Left lung (tissue), 10 donors: ENCODE data around the gene GALNT1. TPM values are rescaled to one million over a fixed set of nuclear protein-coding genes. Genes with fewer than 3 reads are reported as not detected.

ENCODE experiments used
- ATAC-seq: fragments of 200-7000 bp; cut with Tn5 transposase; one replicate; pipeline ENCODE4 v1.9.1; 2020; ENCODE audit warnings: moderate library complexity
- DNase-seq, 4 donors: peaks; one replicate each; pipeline ENCODE4 v3.0.0-alpha.2; 2013 to 2020
- H3K27ac ChIP-seq, 2 donors: fragments of 200-600 bp; sonication (generic) in 1 of 2; one replicate each; pipeline versions ENCODE4 v1.5.0 to v1.8.0; 2020 to 2021
- H3K27me3 ChIP-seq, 2 donors: fragments of 200-600 bp; sonication (generic) in 1 of 2; one replicate each; pipeline versions ENCODE4 v1.5.0 to v1.8.0; 2020 to 2021
- H3K36me3 ChIP-seq, 2 donors: fragments of 200-600 bp; sonication (generic) in 1 of 2; one replicate each; pipeline versions ENCODE4 v1.5.0 to v1.8.0; 2020 to 2021
- H3K4me1 ChIP-seq, 2 donors: fragments of 200-600 bp; one replicate each; pipeline ENCODE4 v1.8.0; 2021
- H3K4me3 ChIP-seq, 2 donors: fragments of 200-600 bp; sonication (generic) in 1 of 2; one replicate each; pipeline versions ENCODE4 v1.5.0 to v1.8.0; 2020 to 2021; ENCODE audit warnings: mild to moderate bottlenecking in 1 of 2
- H3K9me3 ChIP-seq, 2 donors: fragments of 200-600 bp; sonication (generic) in 1 of 2; one replicate each; pipeline versions ENCODE4 v1.5.0 to v1.8.0; 2020 to 2021
- CTCF ChIP-seq, 2 donors: fragments of 200-600 bp; sonication (generic) in 1 of 2; IDR thresholded peaks; one replicate each; pipeline versions ENCODE4 v1.5.0 to v1.8.0; 2021; ENCODE audit warnings: antibody characterized with exemption in 2 of 2
- intact Hi-C, 2 donors: fragments of 100-400 bp; cut with DNase I; formaldehyde crosslinking; loops; one replicate each; pipeline versions ENCODE4 v1.11.2 to v1.14.2; 2022
- polyA plus RNA-seq, 6 donors: library from polyadenylated mRNA; unstranded; fragments of 120-200 nt; gene quantifications; one replicate each; pipeline ENCODE4 v1.2.1, GENCODE V29; 2013; ENCODE audit not compliant: insufficient read length in 6 of 6
- total RNA-seq, 2 donors: library from RNA; stranded (reverse); fragmentation: NEBNext Ultra II Directional; extraction: Animal tissue kit (Norgen Biotek cat#: 25700); gene quantifications; one replicate each; pipeline ENCODE4 v1.2.1, GENCODE V29; 2021
- donor health status: DM: no; HTN: yes; CAD: no.
- donor health status: DM: no; HTN: no; CAD: no.

The GALNT1 gene
- total and polyA plus RNA-seq, 8 donors, result 82.5 to 110 (median 107) TPM

- no peak overlapping the region for H3K27ac ChIP-seq
- H3K9me3 ChIP-seq, result no peaks in the 10 kb centered on the region
- no peaks in the 10 kb centered on the region for H3K4me1 ChIP-seq
- H3K36me3 ChIP-seq, result peaks cover 0 to 31% of the 10 kb centered on the region in 2 donors
- H3K4me3 ChIP-seq, result no peak overlapping the region
- intact Hi-C loops, result no loop called here
- ATAC-seq (no peak), DNase-seq (no peak)
- no peak for TF ChIP-seq CTCF (IDR thresholded peaks at IDR 0.05)
- no peaks in the 10 kb centered on the region for H3K27me3 ChIP-seq
Observed at GRCh38 chr18:35662293-35663062, 80.9 kb downstream of the GALNT1 start.

DNA sequence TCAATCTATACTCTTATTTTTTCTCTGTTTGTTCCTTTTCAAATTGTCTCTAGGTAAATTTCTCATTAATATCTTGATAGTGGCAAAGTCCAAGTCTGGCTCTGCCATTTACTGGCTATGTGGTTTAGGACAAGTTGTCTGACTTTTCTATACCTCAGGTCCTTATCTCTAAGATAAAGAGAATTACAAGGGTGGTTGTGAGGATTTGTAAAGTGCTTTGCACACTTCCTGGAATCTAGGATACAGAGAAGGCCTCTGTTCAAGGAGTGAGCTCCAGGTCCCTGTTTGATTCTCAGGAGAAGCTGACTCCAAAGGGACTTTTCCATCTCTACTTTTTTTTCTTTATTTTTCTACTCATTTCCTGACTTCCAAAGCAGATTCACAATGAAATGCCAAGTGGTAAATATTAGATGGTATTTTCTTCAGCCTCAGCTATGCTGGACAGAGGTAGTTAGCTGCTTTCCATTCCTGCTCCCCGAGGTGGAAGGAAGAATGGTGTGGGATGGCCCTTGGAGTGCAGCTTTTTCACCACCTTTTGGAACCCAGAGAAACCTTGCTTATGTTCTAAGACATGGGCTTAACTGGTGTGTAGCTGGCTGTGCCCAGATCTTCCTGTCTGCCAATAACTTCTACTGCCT is 90.5 kb downstream of the GALNT1 start:
- Histone ChIP-seq H3K9me3 (no peaks in the 10 kb centered on the region), H3K27me3 (no peaks in the 10 kb centered on the region), H3K4me1 (no peaks in the 10 kb centered on the region), H3K36me3 (peaks cover 0 to 3% of the 10 kb centered on the region in 2 donors), H3K27ac (no peak overlapping the region), H3K4me3 (no peak overlapping the region)
- intact Hi-C loops, result no loop called here
- no peak for ATAC-seq
- DNase-seq, result no peak
- TF ChIP-seq CTCF (IDR thresholded peaks at IDR 0.05), result no peak

- no peaks in the 10 kb centered on the region for H3K27me3 ChIP-seq
- no peaks in the 10 kb centered on the region for H3K4me1 ChIP-seq
- H3K27ac ChIP-seq, result no peak overlapping the region
- no peak for TF ChIP-seq CTCF (IDR thresholded peaks at IDR 0.05)
- no peaks in the 10 kb centered on the region for H3K9me3 ChIP-seq
- H3K4me3 ChIP-seq, result no peak overlapping the region
- DNase-seq, result no peak
- ATAC-seq, result no peak
- intact Hi-C loops, result no loop called here
- no peaks in the 10 kb centered on the region for H3K36me3 ChIP-seq
Observed at GRCh38 chr18:35672897-35673296, 91.4 kb downstream of the GALNT1 start.

DNA sequence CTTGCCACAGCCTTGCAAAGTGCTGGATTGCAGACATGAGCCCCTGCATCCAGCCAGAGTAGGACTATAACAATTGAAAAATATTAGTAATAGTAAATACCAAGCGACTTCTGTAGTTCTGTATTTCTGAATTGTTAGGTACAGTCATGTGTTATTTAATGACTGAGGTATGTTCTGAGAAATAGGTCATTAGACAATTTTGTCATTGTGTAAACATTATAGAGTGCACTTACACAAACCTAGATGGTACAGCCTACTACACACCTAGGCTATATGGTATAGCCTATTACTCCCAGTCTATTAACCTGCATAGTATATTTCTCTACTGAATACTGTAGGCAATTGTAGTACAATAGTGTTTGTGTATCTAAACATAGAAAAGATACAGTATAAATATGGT is 92.1 kb downstream of the GALNT1 start:
- intact Hi-C loops, result no loop called here
- Histone ChIP-seq H3K4me1 (no peaks in the 10 kb centered on the region), H3K9me3 (no peaks in the 10 kb centered on the region), H3K4me3 (no peak overlapping the region), H3K27ac (no peak overlapping the region), H3K36me3 (no peaks in the 10 kb centered on the region), H3K27me3 (no peaks in the 10 kb centered on the region)
- DNase-seq (no peak), ATAC-seq (peak; percentile 72)
- no peak for TF ChIP-seq CTCF (IDR thresholded peaks at IDR 0.05)

DNA sequence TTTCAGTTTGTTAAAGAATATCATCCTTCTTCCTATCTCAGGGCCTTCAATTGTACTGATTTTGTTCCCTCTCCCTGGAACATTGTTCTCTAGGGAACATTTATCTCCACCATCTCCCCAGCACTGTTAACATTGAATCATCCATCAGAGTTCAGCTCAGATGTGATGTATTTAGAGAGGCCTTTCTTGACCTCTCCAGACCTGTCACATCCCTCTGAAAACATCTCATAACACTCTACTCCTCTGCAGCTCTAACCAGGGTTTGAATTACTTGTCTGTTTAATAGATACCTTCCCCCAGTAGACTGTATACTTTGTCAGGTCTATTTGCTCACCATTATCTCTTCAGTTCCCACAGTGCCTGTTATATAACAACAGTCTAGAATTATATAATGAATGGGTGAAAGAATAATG is 98.6 kb downstream of the GALNT1 start:
- no peaks in the 10 kb centered on the region for H3K9me3 ChIP-seq
- no peak overlapping the region for H3K4me3 ChIP-seq
- H3K36me3 ChIP-seq, result peaks cover 0 to 7% of the 10 kb centered on the region in 2 donors
- intact Hi-C loops, result loop anchor here in 1 of 2 donors (10.0 kb wide), 1 partner anchor 245 kb away; no protein-coding TSS in a partner anchor
- no peaks in the 10 kb centered on the region for H3K27me3 ChIP-seq
- no peak for ATAC-seq
- TF ChIP-seq CTCF (IDR thresholded peaks at IDR 0.05), result no peak
- H3K4me1 ChIP-seq, result no peaks in the 10 kb centered on the region
- no peak overlapping the region for H3K27ac ChIP-seq
- no peak for DNase-seq
